GM19239 (cell line): ENCODE data around the gene LPCAT4.
"Not testable (repeated sequence)": the region's sequence is repeated elsewhere in the genome, so short reads cannot be mapped to it uniquely, and the experiment has no call there.

Experiments
- DNase-seq: peaks from one replicate; pipeline ENCODE4 v3.0.0; 2011; ENCODE audit warnings: low spot score; ENCODE audit not compliant: insufficient read length
- FAIRE-seq: peaks from 2 replicates; lab custom pipeline; 2011; peaks lifted over from hg19 to GRCh38; lab: Jason Lieb, UNC

Gene LPCAT4, protein sequence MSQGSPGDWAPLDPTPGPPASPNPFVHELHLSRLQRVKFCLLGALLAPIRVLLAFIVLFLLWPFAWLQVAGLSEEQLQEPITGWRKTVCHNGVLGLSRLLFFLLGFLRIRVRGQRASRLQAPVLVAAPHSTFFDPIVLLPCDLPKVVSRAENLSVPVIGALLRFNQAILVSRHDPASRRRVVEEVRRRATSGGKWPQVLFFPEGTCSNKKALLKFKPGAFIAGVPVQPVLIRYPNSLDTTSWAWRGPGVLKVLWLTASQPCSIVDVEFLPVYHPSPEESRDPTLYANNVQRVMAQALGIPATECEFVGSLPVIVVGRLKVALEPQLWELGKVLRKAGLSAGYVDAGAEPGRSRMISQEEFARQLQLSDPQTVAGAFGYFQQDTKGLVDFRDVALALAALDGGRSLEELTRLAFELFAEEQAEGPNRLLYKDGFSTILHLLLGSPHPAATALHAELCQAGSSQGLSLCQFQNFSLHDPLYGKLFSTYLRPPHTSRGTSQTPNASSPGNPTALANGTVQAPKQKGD

GRCh38 chr15:34367101-34368081, at the start of gene LPCAT4:
LPCAT4 (minus strand) TSS chr15:34367196; CDS start chr15:34367100, 96 bp downstream.
- DNase-seq (peak; percentile 91), FAIRE-seq (peak; percentile 92)

DNA sequence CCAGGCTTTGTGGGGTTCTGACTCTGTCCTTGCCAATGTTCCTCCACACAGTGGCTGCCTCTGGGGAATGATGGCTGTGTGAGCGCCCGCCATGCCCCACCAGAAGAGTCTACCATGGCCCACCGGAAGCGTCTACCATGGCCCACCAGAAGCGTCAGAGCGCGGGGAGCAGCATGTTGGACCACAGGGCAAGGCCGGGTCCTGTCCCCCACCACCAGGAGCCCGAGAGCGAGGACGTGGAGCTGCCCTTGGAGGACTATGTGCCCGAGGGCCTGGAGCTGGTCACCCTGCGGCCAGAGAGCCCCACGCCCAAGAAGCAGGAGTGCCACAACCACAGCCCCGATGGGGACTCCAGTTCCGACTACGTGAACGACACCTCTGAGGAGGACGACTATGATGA, 42.5 kb upstream of the LPCAT4 start:
- DNase-seq, FAIRE-seq: not testable (repeated sequence)

- FAIRE-seq, DNase-seq: not testable (repeated sequence)
Observed at GRCh38 chr15:34408973-34409372, 42.0 kb upstream of the LPCAT4 start.

GRCh38 chr15:34403899-34404298, 36.9 kb upstream of the LPCAT4 start:
- DNase-seq = not testable (repeated sequence)
- FAIRE-seq = peak; percentile 76

DNA sequence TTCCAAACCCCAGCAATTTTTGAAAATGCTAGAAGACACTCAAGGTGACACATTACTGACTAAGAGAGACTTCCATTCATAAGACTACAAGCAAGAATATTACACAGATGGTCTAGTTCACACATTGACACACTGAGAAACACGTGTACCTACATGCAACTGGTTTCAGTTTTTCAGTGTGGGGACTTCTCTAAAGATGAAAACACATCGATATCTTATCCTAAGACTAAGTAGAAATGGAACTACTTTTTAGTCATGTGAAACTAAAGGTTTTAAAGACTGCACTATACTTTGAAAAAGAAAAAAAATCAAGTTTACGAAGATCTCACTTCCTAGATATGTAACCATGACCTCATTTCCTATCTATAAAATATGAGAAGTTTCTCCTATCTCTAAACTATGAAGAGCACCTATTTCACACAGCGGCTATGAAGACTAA, 36.2 kb upstream of the LPCAT4 start:
- FAIRE-seq, DNase-seq: not testable (repeated sequence)

DNA sequence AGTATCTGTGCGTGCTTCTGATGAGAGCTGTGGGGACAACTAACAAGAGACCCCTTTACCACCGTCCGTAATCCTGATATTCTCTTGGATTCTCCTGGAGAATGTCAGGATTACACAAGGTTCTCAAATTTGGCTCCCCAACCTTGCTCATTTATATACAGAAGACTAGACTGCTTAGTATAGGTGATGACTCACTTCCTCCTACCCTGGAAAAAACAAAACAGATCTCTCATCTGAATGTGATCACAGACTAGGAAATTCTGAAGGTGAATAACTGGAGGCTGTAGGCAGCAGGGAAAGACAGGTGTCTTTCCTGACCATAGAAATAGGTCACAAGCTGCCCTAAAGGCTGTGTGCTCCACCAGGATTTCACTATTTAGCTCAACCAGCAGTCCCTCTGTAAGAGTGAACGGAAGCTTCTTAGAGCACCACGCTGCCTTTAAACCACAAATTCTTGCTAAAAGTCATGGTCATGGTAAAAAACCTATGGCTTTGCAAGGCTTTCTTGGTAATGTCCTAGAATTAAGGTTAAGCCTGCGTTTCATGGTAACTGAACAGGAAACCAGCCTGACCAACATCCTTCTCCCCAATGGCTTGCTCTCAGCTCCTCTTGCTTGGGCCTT, 30.8 kb upstream of the LPCAT4 start:
- FAIRE-seq = peak; percentile 67
- not testable (repeated sequence) for DNase-seq

DNA sequence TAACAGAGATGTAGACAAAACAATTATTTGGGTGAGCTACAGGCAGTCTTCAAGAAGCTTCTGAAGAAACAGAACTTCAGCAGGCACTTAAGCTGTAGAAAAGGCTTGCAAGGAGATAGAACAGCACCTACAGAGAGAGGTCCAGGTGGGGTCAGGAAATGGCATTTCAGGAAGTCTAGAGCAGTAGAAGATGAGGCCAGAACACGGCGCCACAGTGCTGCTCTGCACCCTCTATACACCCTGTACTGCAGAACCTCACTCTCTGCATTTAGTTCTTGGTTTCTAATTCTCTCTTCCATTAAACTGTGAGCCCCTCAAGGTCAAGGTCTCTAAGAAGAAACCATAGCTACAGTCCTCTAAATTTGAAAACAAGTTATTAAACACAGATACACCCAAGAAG, 26.0 kb upstream of the LPCAT4 start:
- not testable (repeated sequence) for FAIRE-seq

GRCh38 chr15:34389594-34390086, 22.6 kb upstream of the LPCAT4 start:
- not testable (repeated sequence) for DNase-seq, FAIRE-seq

More for the DNA sequence above, 26.0 kb upstream of the LPCAT4 start:
- not testable (repeated sequence) for DNase-seq

DNA sequence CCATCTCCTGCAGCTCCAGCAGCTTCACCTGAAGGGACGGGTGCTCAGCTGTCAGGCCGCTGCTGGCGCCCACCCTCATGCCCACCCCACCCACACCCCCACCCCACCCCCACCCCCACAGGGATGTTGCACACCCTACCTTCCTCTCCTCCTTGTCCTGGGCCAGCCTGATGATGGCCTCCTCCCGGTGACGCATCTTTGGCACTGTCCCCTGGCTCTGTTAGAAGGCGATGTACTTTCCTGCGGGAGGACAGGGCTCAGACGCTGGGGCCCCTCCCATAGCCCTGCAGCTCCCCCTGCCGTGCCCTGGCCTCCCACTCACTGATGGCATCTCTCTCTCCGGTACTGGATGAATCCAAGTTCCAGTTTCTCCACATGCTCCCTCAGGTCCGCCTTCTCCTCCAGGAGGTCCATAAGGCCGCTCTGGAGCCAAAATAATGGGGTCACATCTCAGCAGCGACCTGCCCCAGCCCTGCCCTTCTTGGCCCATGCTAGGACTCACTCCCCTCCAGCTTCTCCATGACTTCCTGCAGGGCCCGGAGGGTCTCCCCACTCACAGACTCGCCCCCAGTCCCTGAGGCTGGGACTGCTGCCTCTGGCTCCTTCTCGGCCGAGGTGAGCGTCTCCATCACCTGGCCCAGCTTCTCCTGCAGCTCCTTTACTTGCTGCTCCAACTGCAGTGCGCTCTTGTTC, 15.0 kb upstream of the LPCAT4 start:
- FAIRE-seq, DNase-seq: not testable (repeated sequence)

DNA sequence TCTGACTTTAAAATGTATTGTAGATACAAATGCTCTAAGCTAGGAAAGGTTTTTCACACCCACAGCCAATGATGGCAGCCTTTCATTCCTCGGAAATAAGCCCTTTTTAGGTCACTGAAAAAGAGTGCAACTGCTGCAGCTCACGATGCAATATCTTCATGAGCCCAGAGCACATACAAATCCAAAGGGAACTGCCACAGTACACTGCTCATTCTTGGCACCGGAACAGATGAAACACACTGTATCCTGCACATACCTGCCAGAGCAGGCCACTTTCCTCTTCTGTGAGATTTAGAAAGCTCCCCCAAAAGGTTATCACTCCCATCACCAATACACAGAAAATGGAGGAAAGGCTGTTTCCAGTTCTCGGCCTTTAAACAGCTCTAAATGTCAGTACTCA, 13.5 kb upstream of the LPCAT4 start:
- not testable (repeated sequence) for FAIRE-seq, DNase-seq

DNA sequence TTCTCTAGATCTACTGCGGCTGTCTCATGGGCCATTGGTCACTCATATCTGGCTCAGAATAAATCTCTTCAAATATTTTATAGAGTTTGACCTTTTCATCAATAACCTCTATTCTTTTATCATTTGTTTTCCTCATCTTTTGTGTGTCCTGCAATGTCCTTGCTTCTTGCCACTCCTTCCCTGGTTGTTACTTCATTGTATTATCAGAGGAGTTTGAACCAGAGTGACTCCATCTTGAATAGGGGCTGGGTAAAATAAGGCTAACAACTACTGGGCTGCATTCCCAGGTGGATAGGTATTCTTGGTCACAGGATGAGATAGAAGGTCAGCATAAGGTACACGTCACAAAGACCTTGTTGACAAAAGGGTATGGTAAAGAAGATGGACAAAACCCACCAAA, 9.9 kb upstream of the LPCAT4 start:
- FAIRE-seq = no peak
- DNase-seq = no peak

DNA sequence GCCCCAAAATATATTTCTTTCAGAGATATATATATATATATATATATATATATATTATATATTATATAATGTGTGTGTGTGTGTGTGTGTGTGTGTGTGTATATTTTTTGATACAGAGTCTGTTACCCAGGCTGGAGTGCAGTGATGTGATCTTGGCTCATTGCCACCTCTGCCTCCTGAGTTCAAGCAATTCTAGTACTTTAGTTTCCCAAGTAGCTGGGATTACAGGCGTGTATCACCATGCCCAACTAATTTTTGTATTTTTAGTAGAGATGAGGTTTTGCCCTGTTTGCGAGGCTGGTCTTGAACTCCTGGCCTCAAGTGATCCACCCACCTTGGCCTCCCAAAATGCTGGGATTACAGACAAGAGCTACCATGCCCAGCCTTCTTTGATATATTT, 8.5 kb upstream of the LPCAT4 start:
- DNase-seq, FAIRE-seq: not testable (repeated sequence)

- no peak for DNase-seq
- FAIRE-seq = no peak
Observed at GRCh38 chr15:34374816-34375215, 7.8 kb upstream of the LPCAT4 start.

DNA sequence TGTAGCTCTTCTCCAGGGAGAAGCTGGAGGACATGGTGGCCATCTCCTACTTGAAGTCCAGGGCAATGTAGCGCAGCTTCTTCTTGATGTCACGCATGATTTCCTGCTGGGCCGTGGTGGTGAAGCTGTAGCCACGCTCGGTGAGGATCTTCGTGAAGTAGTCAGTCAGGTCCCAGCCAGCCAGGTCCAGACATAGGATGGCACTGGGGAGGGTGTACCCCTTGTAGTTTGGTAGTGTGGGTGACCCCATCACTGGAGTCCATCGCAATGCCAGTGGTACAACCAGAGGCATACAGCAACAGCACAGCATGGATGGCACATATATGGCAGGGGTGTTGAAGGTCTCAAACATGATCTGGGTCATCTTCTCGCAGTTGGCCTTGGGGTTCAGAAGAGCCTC, 7.0 kb upstream of the LPCAT4 start:
- no peak for DNase-seq
- FAIRE-seq = no peak

DNA sequence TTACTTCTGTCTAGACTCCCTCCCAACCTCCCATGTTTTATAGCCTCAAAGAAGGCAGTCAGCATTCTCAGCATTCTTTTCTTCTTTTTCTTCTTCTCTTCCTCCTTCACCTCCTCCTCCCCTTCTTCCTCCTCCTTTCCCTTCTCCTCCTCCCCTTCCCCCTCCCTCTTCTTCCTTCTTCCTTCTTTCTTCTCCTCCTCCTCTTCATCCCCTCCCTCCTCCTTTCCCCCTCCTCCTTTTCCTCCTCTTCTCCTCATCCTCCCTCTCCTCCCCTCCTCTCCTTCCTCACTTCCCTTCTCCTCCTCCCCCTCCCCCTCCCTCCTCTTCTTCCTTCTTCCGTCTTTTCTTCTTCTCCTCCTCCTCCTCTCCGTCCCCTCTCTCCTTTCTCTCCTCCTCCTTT, 3.6 kb upstream of the LPCAT4 start:
- DNase-seq (no peak), FAIRE-seq (no peak)

GRCh38 chr15:34370129-34370528, 3.1 kb upstream of the LPCAT4 start:
- DNase-seq (no peak), FAIRE-seq (no peak)

GRCh38 chr15:34366271-34367065, 528 bp downstream of the LPCAT4 start:
- FAIRE-seq (no peak), DNase-seq (no peak)

DNA sequence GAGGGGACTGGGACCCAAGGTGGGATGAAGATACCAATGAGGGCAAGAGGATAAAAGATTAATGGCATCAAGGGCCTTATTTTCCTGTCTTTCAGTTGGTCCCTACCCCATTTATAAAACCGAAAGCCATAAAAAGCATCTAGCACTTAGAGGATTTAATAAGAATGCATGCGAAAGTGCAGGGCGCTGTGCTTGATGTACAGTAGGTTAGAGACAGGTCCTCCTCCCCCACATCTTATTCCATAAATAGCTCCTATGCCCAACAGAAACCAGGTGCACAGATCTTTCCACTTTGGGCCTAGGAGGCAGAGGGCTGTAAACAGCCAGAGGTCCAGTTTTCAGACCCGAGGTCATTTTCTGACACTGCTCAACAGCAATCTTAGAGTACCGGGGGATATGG, 1.2 kb downstream of the LPCAT4 start:
- DNase-seq (no peak), FAIRE-seq (peak; percentile 42)
